Kidney tubule cell (primary cell): ENCODE results near the gene TTC36.
"Not testable (repeated sequence)": the region's sequence is repeated elsewhere in the genome, so short reads cannot be mapped to it uniquely, and the experiment has no call there.

Experiments
- DNase-seq: peaks from one replicate; pipeline ENCODE4 v3.0.0-alpha.2; 2018; ENCODE audit warnings: low spot score

The TTC36 gene

GRCh38 chr11:118527109-118527508 lies at the start of gene TTC36:
TSS of gene TTC36 (plus strand) at chr11:118527474. CDS start at chr11:118527495, 21 bp downstream.
- no peak for DNase-seq

DNA sequence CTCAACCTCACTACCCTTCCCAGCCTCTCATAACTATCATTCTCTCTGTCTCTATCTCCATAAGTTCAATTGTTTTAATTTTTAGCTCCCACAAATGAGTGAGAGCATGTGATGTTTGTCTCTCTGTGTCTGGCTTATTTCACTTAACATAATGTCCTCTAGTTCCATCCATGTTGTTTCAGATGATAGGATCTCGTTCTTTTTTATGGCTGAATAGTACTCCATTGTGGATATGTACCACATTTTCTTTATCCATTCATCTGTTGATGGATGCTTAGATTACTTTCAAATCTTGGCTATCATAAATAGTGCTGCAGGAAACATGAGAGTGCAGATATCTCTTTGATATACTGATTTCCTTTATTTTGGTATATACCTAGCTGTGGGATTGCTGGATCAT lies 46.0 kb upstream of the TTC36 start:
- DNase-seq = not testable (repeated sequence)

GRCh38 chr11:118484405-118484804 lies 42.9 kb upstream of the TTC36 start:
- DNase-seq = no peak

DNA sequence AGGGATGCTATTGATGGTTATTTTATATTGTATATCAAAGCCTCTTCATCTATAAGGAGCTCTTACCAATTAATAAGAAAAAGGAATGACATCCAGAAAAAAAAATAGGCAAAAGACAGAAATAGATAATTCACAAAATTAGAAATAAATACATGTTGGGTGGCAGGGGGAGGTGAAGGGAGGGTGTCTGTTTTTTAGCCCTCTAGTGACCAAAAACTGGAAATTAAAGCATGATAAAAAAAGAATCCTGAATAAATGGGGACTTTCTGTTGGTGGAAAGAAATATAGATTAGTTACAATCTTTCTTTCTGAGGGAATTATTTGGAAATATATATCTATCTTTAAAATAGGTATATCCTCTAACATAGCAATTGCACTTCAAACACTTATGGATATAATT lies 42.0 kb upstream of the TTC36 start:
- no peak for DNase-seq

GRCh38 chr11:118488480-118489109 lies 38.7 kb upstream of the TTC36 start:
- peak; percentile 75 for DNase-seq

DNA sequence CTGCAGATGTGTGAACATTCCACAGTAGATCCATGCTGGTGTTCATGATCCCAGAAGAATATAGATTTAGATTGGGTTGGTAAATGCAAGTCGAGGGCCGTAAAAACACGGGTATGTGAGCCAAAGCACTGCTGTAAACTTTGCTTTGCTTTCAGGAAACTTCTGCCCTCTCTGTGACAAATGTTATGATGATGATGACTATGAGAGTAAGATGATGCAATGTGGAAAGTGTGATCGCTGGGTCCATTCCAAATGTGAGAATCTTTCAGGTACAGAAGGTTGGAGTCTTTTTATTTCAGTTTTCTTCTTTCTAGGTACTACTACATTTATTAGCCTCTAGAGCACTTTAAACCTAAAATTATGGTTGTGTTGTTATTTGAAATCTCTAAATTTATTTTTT lies 36.2 kb upstream of the TTC36 start:
- no peak for DNase-seq

DNA sequence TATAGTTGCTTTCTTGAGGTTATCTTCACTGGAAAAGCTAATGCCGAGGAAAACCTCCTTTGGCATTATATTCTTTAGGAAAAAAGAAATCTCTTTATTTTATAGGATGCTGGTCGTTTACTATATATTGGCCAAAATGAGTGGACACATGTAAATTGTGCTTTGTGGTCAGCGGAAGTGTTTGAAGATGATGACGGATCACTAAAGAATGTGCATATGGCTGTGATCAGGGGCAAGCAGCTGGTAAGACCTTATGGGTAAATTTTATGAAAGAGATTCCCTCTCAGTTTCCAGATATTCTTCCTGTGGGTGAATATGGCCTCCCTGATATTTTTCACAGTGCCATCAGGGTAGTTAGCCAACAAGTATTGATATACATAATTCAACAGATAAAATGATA lies 29.4 kb upstream of the TTC36 start:
- DNase-seq = no peak

DNA sequence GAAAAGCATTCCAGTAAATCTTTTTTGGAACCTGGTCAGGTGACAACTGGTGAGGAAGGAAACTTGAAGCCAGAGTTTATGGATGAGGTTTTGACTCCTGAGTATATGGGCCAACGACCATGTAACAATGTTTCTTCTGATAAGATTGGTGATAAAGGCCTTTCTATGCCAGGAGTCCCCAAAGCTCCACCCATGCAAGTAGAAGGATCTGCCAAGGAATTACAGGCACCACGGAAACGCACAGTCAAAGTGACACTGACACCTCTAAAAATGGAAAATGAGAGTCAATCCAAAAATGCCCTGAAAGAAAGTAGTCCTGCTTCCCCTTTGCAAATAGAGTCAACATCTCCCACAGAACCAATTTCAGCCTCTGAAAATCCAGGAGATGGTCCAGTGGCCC lies 24.1 kb upstream of the TTC36 start:
- DNase-seq = no peak

DNA sequence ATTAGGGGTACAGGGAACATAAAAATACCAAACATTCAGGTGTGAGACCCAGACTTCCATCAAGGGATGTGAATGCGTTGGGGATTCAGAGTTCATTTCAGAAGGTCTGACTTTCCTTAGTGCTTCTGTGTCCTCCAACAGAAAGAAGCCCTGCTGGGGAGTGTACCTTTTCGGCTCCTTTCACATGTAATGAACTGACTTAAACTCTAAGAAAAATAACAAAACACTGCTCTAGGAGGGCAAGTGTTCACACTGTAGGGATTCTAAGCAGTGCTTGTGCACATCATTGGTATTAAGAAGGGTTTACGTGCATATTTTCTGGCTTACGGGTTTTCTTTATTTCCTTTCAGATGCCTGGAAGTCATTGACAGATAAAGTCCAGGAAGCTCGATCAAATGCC lies 15.7 kb upstream of the TTC36 start:
- no peak for DNase-seq

- DNase-seq = no peak
Observed at GRCh38 chr11:118514103-118514502, 13.2 kb upstream of the TTC36 start.

GRCh38 chr11:118519549-118519948 lies 7.7 kb upstream of the TTC36 start:
- no peak for DNase-seq

- DNase-seq = no peak
Observed at GRCh38 chr11:118521892-118522311, 5.4 kb upstream of the TTC36 start.

GRCh38 chr11:118522571-118523072 lies 4.7 kb upstream of the TTC36 start:
- peak; percentile 48 for DNase-seq

DNA sequence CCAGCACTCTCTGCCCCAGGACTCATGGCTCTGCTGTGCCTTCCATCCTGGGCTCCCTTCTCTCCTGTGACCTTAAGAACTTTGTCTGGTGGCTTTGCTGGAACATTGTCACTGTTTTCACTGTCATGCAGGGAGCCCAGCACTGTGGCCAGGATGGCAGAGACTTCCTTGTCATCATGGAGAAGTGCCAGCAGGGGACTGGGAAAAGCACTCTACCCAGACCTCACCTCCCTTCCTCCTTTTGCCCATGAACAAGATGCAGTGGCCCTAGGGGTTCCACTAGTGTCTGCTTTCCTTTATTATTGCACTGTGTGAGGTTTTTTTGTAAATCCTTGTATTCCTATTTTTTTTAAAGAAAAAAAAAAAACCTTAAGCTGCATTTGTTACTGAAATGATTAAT lies 2.9 kb upstream of the TTC36 start:
- DNase-seq = no peak

DNA sequence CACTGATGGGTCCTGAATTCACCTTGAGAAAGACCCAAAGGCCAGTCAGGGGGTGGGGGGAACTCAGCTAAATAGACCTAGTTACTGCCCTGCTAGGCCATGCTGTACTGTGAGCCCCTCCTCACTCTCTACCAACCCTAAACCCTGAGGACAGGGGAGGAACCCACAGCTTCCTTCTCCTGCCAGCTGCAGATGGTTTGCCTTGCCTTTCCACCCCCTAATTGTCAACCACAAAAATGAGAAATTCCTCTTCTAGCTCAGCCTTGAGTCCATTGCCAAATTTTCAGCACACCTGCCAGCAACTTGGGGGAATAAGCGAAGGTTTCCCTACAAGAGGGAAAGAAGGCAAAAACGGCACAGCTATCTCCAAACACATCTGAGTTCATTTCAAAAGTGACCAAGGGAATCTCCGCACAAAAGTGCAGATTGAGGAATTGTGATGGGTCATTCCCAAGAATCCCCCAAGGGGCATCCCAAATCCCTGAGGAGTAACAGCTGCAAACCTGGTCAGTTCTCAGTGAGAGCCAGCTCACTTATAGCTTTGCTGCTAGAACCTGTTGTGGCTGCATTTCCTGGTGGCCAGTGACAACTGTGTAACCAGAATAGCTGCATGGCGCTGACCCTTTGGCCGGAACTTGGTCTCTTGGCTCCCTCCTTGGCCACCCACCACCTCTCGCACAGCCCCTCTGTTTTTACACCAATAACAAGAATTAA lies 2.4 kb upstream of the TTC36 start:
- no peak for DNase-seq

- no peak for DNase-seq
Observed at GRCh38 chr11:118526688-118527087, 586 bp upstream of the TTC36 start.

- no peak for DNase-seq
Observed at GRCh38 chr11:118528511-118528910, 1.2 kb downstream of the TTC36 start.

DNA sequence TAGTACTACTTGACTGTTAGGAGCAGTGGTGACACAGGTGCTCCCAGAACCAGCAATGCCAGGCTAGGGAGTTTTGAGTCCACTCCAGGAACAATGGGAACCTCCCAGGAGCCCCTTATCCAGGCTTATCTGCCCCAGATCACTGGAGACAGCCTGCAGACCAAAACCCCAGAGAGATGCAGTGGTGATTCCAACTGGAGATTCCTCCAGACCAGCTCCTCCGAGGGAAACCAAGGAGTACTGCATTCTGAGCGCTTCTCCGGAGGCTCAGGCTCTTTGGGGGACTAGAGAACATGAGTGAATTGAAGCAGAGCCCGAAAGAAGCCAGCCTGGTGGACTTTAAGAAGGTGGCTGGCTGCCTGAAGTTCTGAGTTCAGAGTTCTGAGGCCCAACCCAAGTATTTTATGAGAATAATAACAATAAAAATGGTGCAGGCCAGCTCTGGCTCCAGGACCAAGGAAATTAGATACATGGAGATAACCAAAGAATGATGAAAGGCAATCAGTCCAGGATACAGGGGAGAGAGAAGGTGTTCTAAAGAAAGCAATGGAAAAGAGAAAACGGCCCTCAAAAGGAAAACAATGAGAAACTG lies 2.4 kb downstream of the TTC36 start:
- DNase-seq = no peak

DNA sequence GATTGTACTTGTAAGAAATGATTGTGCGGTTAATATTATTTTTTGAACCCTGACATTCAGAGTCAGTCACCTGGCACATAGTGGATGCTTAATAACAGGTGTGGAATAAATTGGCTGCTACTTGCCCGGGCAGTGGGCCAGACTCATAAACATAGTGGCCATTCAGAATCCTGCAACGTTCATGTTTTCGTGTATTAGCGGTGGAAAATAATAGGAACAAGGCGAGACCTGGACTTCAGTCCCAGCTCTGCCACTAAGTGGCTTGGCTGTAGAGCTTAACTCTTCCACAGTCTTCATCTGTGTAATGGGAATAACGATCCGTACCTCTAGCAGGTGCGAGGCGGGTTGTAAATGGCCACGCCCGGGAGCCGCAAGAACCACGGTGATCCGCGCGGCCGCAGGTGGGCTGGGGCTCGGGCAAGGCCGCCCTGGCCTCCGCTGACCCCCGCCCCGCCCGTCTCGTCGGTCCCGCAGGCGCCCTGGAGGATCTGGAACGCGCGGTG lies 3.0 kb downstream of the TTC36 start:
- peak; percentile 48 for DNase-seq

GRCh38 chr11:118530683-118531596 lies 3.7 kb downstream of the TTC36 start, which contains the start of gene TMEM25:
TSS of gene TMEM25 (plus strand) at chr11:118531192. CDS start at chr11:118531802, 610 bp downstream.
- peak; percentile 63 for DNase-seq

- no peak for DNase-seq
Observed at GRCh38 chr11:118531597-118532084, 4.4 kb downstream of the TTC36 start.

GRCh38 chr11:118532091-118532490 lies 4.8 kb downstream of the TTC36 start:
- DNase-seq = no peak
